G401.6 (cell line): ENCODE data around the gene CTIF.
"Not testable (repeated sequence)": the region's sequence is repeated elsewhere in the genome, so short reads cannot be mapped to it uniquely, and the experiment has no call there.

ENCODE experiments used
- FAIRE-seq: peaks from 2 replicates; lab custom pipeline; 2012; peaks lifted over from hg19 to GRCh38; lab: Jason Lieb, UNC

Gene CTIF

DNA sequence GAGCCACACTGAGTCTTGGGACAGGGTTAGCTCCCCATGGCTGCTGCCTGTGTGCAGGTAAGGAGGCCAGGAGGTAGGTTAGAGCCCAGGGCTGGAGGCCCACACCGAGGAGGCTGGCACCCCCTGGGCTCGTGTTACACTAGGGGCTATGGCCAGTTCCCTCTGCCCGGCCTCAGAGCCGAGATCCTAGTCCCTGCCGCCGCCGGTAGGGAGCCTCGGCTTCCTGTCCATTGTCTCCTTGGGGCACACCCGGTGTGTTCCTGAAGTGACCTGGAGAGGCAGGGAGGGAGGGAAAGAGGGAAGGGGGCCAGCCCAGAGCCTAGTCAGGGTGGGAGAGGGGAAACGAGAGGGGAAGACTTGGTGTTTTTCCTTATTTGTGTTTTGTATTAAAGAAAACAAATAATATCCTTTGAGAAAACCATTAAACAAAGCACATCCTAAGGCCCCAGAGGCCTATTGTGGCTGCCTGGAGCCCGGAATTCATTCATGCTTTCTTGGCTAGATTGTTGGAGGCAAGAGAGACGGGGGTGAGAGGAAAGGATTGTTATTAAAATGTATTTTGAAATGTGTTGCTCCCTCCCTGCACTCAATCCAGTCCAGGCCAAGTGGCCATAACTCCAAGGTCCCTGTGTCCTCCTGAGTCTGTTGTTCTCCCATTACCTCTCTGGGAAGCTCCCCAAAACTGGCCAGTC is 170.7 kb downstream of the CTIF start:
- FAIRE-seq = no peak

DNA sequence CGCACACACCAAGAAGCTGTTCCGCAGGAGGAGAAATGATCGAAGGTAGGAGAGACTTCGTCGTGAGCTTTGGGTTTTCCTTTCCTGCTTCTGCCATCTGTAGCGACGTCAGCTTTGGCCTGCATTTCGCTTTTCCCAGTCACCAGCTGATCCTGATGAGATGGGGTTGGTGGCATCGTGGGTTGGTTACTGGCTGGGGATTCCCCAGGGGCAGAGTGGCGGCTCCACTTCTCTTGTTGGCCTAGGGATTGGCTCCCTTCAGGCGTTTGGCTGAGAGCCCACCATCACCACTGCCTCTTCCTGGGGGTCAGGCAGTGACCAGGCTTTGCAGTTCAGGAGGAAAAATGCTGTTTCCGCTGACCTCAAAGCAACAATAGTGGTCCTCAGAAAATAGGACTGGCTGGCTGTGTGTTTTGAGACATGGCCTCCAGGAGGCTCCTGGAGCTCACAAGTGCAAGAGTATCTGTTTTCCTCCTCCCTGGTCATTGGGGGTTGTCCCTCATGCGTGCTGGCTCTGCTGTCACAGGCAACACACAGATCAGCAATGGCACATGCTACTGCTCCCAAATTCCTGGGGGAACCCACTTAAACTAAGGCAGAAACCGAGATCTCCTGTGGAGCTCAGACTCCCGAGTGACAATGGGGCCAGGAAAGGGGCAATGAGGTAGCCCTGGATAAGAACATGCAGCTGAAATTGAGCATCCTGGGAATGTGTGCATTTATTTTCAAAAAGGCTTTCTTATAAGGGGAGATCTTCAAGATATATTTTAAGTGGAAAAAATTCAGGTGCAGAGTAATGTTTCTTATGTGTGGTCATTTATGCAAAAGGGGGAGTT is 173.0 kb downstream of the CTIF start:
- no peak for FAIRE-seq

DNA sequence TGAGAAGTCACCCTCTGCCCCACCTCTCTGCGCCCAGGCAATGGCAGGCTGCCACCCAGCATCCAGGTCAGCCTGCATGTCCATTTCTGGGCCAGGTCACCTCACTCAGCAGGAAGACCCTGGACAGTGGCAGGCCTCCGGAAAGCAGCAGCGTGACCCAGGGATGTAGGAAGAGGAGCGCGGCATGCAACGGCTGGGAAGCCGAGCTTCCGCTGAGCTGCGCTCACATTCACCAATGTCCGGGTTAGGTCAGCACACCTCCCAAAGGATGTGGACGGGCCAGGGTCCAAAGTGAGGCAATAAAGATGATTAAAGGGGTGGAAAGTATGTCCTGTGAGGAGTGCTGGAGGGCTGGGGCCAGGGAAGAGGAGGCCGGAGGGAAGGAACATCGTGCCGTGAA is 174.5 kb downstream of the CTIF start:
- FAIRE-seq = no peak

DNA sequence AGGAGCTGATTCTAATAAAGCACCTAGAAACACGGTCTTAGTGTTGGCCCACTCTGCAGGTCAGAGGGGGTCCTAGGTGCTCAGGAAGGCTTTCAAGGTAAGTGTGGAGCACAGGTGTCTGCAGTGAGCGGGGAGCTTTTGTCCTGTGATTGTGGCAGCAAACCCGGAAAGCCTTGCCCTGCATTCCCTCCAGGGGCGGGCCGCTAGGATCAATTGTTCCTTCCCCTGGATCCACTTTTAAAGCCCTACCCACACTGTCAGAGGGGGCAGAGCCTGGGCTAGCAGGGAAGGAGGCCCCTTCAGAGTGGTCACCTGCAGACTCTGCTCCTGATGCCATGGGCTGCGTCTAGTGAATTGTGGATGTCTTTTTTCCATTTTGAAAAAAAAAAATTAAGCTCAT is 176.0 kb downstream of the CTIF start:
- no peak for FAIRE-seq

DNA sequence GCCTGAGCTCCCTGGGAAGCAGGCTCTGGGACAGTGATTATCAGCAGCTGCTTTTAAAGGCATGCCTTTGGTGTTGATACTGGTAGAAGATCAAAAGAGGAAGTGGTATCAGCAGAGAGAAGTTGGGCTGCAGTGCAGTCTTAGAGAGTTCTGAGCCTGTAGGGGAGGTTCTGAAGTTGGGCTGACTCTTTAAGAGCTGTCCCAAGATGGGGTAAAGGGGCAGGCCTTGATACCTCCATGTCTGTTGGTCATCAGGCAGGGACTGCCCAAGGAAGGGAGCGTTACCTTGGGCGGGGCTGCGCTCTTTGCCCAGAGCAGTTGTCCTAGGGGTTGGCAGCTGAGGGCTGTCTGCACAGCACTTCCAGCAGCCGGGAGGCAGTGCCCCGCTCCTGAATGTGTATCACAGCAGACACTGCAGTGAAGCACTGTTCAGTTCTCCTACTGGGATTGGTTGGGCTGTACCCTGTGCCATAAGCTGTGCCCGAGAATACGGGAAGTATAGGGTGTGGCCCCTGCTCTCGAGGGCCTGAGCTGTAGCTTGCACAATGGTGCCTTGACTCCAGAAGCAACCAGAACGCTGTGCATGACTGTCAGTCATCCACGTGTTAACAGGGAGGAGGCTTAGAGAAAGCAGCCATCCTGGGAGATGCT is 177.0 kb downstream of the CTIF start:
- FAIRE-seq = no peak

DNA sequence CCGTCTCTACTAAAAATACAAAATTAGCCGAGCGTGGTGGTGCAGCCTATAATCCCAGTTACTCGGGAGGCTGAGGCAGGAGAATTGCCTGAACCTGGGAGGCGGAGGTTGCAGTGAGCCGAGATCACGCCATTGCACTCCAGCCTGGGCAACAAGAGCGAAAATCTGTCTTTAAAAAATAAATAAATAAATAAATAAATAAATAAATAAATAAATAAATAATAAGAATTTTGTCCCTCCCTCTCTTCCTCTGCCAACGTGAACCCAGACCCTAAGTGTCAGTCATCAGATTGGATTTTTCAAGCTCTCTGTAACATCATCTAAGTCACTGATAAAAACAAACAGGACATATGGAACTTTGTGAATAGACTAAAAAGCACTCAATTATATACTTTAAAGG is 178.4 kb downstream of the CTIF start:
- not testable (repeated sequence) for FAIRE-seq

DNA sequence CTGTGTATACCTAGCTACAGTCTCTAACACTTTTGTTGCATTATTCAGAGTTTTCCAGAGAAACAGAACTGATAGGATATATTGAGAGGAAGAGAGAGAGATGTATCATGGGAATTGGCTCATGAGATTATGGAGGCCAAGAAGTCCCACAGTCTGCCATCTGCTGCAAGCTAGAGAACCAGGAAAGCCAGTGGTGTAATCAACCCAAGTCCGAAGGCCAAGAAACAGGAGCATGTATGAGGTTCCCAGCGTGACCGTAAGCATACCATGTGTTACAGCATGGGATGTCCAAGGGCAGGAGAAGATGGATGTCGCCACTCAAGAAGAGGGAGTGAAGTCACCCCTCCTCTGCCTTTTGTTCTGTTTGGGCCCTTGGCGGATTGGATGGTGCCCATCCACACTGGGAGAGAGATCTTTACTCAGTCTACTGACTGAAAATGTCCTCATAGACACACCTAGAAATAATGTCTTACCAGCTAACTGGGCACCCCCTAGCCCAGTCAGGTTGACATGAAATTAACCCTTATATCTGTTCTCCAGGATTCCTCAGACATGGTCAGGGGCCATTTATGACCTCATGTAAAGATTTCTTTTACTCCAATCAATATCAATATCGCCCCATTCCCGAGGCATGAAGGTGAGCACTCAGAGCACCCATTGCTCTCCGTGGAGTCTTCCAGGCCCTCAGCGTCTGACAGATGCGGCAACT is 179.6 kb downstream of the CTIF start:
- FAIRE-seq = no peak

DNA sequence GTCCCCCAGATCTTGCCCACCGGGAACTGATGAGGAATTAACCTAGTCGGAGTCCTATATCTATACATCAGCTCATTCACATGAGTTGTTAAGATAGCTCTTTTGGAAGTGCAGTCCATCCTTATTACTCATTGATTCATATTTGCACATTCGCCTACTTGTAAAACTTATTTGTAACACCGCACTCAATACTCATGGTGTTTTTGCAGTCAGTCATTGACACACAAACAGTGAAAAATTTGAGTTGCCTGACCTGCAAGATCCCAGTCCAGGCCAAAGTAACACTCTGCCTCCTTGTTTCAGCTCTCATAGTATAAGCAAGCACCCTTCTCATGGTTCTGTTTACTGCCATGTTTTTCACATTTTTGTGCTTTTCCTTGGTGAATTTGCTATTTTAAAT is 180.6 kb downstream of the CTIF start:
- FAIRE-seq = no peak

DNA sequence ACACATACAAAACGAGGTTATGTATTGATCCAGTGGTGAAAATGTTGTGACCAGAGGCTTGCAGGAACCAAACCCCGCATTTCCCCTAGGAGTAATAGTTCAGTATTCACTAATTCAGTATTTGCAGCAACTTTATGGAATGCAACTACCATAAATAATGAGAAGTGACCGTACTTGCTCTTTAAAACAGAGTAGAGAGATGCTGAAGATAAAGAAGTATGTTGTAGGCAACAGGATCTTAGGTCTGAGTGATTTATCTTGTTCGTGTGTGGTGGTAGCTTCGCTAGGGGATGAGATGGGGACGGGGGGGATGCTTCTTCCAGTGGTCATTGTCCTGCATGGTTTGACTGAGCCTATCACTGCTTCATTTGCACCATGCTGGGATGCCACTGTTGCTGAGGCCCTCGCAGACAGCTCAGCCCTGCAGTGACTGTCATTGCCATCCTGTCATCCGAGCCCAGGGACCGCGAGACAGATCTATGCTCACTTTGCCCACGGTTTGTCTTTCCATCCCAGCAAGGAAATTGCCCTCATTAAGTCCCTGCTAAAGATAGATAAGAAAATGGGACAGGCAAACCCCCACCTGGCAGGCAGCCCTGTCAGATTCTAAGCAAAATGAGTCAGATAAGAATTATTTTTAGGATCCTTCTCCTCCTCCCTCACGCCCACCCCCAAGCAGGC is 181.3 kb downstream of the CTIF start:
- no peak for FAIRE-seq

DNA sequence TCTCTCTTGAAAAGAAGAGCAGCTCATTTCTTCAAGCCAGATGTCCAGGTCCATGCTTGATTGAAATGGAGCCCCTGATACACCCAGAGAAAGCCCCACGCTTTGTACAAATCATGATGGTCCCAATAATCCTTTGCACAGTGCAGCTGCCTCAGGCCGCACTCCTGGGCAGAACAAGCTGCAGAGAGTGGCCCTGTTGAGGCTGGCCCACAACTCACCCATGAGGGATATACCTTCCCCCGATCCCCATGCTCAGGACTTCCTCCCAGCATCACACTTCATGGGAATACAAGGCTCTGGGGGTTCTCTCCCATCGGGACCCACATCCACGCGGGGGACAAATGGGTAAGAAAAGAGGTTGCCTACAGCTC is 181.8 kb downstream of the CTIF start:
- no peak for FAIRE-seq

DNA sequence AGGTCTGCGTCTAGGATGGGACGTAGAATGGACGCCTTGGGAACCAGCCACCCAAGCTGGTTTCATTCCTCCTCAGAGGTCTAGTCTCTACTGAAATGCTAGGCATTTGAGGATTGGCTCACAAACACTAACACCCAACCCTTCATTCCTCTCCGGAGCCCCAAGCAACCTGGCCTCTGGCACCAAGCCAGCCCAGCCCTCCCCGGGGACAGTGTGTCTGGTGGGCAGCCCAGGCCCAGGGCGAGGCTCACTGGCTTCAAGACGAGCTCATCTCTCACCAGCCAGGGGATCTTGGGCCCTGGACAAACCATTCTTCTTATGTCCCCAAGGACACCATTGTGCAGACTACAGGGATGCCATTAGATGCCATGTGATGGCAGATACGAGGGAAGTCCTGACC is 182.5 kb downstream of the CTIF start:
- FAIRE-seq = no peak

DNA sequence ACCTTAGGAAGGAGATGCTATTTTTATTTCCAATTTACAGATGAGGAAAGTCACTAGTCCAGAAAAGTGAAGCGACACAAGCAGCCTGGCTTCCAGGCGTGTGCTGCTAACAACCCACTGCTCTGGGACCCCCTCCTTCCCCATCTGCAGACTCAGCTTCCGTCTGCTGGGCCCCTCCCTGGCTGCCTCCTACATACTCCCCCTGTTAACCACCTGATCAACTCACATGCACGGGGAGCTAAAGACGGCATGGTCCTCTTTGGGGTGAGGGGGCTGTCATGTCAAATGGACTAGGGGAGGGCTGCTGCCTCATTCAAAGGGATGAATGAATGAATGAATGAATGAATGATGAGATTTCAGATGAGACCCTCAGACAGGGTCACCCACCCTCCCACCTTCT is 184.2 kb downstream of the CTIF start:
- FAIRE-seq = no peak

DNA sequence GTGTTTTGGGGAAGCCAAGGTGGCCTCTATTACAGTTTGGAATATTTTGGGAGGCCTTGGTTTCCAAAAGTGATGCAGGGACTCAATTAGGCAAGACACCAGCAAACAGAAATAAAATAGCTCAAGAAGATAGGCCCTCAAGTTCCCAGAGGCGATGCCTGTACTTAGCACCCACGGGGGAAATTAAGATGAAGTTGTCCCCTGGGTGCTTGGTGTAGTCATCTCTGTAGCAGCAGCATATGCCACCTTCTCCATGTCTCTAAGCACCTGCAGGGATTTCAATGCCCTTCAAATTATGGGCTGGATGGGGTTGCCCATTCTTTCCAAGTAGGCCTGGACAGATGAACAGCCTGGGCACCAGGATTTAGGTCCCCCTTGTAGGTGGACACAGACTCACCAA is 185.0 kb downstream of the CTIF start:
- FAIRE-seq = no peak

DNA sequence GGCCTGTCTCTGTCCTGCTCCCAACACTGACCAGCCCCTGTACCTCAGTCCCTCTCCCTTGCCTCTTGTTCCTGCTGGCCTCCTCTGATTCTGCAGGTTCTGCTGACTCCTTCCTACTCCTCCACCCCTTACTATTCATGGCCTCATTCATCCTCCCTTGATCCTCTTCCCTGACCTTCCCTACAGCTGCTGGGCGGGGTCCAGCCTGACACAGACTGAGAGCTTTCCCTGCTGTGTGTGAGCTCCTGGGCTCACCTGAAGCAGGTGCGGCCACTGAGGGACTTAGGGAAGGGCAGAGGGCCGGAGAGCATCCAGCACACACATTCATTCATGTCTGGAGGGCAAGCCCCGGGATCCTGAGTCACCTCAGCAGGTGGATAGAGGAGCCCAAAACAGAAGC is 185.6 kb downstream of the CTIF start:
- FAIRE-seq = no peak

DNA sequence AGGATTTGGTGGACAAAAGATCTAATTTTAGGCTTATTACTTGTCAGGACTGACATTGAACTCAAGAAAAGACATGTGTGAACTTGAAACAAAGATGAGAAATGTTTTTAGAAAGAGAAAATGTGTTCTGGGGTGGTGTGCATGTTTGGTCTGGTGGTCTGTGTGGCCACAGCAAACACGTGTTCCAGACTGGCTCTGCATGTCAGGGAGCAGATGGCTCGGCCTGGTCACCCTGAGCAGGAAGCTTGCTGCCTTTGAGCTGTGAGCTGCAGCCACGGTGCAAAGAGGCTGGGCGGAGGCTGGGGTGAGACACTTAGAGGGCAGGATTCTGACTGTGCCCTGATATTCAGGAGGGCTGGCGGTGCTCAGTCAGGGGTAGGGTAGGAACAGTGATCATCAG is 186.1 kb downstream of the CTIF start:
- no peak for FAIRE-seq

DNA sequence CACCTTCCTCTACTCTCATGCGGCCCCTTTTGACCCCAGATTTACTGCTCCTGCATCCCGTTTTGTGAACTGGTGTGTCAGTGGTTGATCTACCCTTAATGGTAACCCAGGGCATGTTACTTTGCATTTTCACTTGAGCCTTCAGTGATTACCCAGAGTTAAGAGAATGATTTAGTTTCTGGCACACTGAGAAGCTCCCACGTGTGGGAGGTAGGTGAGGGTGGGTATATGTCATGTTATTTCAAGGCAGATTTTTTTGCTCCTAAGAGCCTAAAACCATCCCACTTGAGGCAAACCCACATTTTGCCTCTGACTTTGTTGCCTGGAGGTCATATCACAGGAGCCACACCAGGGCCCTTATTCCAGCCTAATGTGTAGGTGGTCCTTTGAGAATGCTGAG is 186.7 kb downstream of the CTIF start:
- FAIRE-seq = no peak

DNA sequence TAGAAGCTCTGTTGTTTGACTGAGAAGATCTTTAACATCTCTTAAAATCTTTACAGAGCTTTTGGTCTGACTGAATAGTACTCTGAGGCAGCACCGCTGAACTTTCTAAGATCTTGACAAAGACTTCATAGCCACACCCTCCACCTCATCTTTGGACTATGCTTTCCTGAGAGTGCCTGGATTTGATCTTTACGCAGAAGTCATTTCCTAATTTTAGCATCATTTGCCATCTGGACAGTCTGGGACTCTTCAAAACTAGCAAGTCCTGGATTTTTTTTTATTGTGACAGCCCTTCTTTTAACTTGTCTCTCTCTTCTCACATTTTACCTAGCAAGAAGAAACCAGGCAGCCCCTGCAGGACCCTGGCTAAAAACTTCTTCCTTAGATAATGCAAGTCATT is 188.8 kb downstream of the CTIF start:
- no peak for FAIRE-seq

DNA sequence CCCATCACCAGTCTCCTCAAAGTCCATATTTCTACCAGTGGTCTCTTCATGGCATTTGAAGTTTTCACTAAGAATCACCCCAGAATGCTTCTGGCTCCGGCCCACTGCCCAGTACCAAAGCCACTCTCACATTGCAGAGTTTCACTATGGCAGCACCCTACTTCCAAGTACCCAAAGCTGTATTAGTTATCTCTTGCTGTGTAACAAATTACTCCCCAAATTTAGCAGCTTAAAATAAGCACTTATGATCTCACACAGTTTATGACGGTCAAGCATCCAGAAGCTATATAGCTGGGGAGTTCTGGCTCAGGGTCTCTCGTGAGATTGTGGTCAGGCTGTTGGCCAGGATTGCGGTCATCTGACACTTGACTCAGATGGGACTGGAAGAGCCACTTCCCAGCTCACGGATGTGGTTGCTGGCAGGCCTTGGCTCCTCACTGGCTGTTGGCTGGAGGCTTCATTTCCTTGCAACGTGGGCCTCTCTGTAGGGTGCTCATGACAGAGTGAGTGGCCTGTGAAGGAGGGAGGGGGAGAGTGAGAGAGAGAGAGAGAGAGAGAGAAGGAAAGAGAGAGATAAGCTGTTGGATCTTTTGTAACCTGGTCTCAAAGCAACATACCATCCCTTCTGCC is 189.5 kb downstream of the CTIF start:
- no peak for FAIRE-seq

DNA sequence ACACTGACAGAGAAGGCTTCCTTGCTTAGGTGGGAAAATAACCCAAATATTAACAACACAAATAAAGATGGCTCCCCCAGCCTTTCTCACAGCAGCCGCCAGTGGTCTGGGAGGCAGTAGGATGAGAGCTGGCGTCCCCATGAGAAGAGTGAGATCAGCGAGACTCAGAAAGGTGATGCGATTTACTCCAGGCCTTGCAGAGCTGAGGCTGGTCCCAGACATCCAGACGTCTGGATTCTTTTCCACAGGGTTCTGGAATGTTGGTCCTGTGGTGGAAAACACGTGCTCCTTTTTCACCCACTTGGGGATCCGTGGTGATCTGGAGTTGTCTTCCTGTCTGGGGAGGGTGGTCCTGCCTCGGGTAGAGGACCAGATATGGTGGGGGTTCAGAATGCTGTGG is 190.6 kb downstream of the CTIF start:
- FAIRE-seq = no peak

DNA sequence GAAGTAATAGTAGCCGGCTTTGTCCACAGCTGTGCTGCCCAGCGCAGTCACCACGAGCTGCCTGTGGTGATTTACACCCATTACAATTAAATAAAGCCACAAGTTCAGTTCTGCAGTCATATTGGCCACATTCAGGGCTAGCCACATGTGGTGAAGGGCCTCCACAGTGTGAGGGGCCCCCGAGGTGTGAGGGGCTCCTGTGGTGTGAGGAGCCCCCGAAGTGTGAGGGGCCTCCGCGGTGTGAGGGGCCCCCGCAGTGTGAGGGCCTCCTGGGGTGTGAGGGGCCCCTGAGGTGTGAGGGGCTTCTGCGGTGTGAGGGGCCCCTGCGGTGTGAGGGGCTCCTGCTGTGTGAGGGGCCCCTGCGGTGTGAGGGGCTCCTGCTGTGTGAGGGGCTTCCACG is 191.2 kb downstream of the CTIF start:
- FAIRE-seq = no peak

DNA sequence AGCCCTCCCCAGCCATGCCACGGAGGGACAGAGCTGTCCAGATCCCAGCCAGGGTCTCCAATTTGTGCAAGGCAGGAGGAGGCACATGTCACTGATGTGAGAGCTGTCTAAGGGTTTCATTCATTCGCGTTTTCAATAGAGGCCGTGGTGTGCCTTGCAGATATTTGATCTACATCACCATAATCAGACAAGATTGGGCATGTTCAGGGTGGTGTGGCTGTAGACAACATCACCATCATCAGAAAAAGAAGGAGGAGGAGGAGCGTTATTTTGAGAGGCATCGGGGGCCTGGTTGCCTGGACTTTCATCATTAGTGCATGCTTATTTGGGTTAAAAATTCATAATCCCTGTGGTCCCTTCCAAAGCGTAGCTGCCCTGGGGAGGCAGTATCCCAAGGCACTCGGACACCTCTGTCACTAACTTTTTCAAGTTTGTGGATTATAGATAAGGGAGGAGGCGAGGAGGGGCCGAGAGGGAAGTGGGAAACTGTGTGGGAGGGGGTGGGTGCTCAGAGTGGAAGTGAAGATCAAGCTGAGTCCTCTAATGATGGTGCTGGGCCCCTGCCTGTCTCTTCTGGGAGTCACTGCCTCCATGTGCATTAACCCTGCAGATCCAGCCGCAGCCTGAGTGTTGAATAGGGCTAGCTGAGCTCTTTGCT is 194.1 kb downstream of the CTIF start:
- no peak for FAIRE-seq
